T1000 (cell line): Measurements from ENCODE around the gene NNAT.
"Not testable (repeated sequence)": the region's sequence is repeated elsewhere in the genome, so short reads cannot be mapped to it uniquely, and the experiment has no call there.

Source experiments
- DNase-seq: peaks from one replicate; lab custom pipeline; 2025; ENCODE audit warnings: mixed read lengths; lab: John Stamatoyannopoulos, UW

NNAT gene

GRCh38 chr20:37541326-37541725 lies 20.3 kb downstream of the NNAT start:
- DNase-seq = no peak

GRCh38 chr20:37542281-37542680 lies 21.2 kb downstream of the NNAT start:
- DNase-seq = peak; percentile 24

- DNase-seq = no peak
Observed at GRCh38 chr20:37543828-37544227, 22.8 kb downstream of the NNAT start.

- DNase-seq = no peak
Observed at GRCh38 chr20:37544386-37544785, 23.3 kb downstream of the NNAT start.

- no peak for DNase-seq
Observed at GRCh38 chr20:37545516-37545915, 24.5 kb downstream of the NNAT start.

- DNase-seq = no peak
Observed at GRCh38 chr20:37547912-37548311, 26.9 kb downstream of the NNAT start.

- DNase-seq = not testable (repeated sequence)
Observed at GRCh38 chr20:37550101-37550920, 29.3 kb downstream of the NNAT start.

- DNase-seq = not testable (repeated sequence)
Observed at GRCh38 chr20:37551660-37552059, 30.6 kb downstream of the NNAT start.

GRCh38 chr20:37552415-37552814 lies 31.4 kb downstream of the NNAT start:
- no peak for DNase-seq

- not testable (repeated sequence) for DNase-seq
Observed at GRCh38 chr20:37554721-37555298, 33.8 kb downstream of the NNAT start.

GRCh38 chr20:37556538-37556937 lies 35.5 kb downstream of the NNAT start:
- no peak for DNase-seq

GRCh38 chr20:37558306-37558705 lies 37.3 kb downstream of the NNAT start:
- no peak for DNase-seq

GRCh38 chr20:37558779-37559178 lies 37.7 kb downstream of the NNAT start:
- DNase-seq = no peak

GRCh38 chr20:37559312-37560027 lies 38.4 kb downstream of the NNAT start:
- no peak for DNase-seq

- no peak for DNase-seq
Observed at GRCh38 chr20:37560629-37561028, 39.6 kb downstream of the NNAT start.

GRCh38 chr20:37562695-37563480 lies 41.8 kb downstream of the NNAT start:
- DNase-seq = no peak

GRCh38 chr20:37564016-37564387 lies 43.0 kb downstream of the NNAT start:
- no peak for DNase-seq

GRCh38 chr20:37564388-37565133 lies 43.5 kb downstream of the NNAT start:
- no peak for DNase-seq

GRCh38 chr20:37565134-37565811 lies 44.2 kb downstream of the NNAT start:
- DNase-seq = no peak

- no peak for DNase-seq
Observed at GRCh38 chr20:37566590-37567330, 45.7 kb downstream of the NNAT start.
